OCI-LY7 (cell line): ENCODE data around the gene CYFIP1.

ENCODE experiments used
- EZH2phosphoT487 ChIP-seq: fragments of 200-600 bp; sonication (generic); IDR thresholded peaks from 2 replicates; pipeline ENCODE4 v1.6.1; 2018; ENCODE audit warnings: low read depth, borderline replicate concordance, mild to moderate bottlenecking, mixed run types, antibody characterized with exemption, low read length, moderate library complexity, mixed read lengths
- TF ChIP-seq, protein P1 (sequence below): fragments of 200-600 bp; sonication (generic); conservative IDR thresholded peaks from 2 replicates; pipeline ENCODE4 v1.5.1; 2014; ENCODE audit warnings: mild to moderate bottlenecking, antibody characterized with exemption, low read length, moderate library complexity, mixed read lengths

DNA sequence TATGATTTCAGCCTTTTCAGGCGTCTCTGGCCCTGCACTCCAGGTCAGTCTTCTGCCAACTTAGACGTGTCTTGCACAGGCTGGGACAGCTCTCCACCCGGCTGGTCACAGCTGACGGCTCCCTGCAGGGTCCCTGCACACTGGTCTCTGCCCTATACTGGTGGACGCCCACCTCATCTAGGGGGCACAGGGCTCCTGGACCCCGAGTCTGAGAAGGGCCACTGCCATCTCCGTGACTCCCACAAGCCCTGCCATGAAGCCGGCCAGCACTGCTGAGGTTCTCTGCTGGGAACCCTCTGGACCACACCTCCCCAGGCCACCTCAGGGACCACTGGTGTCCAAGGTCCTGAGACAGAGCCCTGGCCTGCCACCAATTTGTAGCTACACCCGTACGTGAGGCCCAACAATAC is 40.5 kb downstream of the CYFIP1 start:
- TF ChIP-seq, protein P1, sequence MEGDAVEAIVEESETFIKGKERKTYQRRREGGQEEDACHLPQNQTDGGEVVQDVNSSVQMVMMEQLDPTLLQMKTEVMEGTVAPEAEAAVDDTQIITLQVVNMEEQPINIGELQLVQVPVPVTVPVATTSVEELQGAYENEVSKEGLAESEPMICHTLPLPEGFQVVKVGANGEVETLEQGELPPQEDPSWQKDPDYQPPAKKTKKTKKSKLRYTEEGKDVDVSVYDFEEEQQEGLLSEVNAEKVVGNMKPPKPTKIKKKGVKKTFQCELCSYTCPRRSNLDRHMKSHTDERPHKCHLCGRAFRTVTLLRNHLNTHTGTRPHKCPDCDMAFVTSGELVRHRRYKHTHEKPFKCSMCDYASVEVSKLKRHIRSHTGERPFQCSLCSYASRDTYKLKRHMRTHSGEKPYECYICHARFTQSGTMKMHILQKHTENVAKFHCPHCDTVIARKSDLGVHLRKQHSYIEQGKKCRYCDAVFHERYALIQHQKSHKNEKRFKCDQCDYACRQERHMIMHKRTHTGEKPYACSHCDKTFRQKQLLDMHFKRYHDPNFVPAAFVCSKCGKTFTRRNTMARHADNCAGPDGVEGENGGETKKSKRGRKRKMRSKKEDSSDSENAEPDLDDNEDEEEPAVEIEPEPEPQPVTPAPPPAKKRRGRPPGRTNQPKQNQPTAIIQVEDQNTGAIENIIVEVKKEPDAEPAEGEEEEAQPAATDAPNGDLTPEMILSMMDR: no peak
- no peak for TF ChIP-seq EZH2phosphoT487
